Trophoblast cell (in vitro differentiated cells and primary cell): ENCODE data around the gene PHETA1.

Experiments
- DNase-seq, 2 donors: peaks; one replicate each; pipeline ENCODE4 v3.0.0-alpha.2; 2016
- H2AFZ ChIP-seq: 2 replicates; pipeline ENCODE4 v1.6.1; 2013; ENCODE audit warnings: low read length, moderate library complexity, mild to moderate bottlenecking; ENCODE audit not compliant: insufficient read depth, poor library complexity
- H2AK5ac ChIP-seq: 2 replicates; pipeline ENCODE4 v1.6.1; 2013; ENCODE audit warnings: mild to moderate bottlenecking, low read length
- H2BK120ac ChIP-seq: 2 replicates; pipeline ENCODE4 v1.6.1; 2013; ENCODE audit warnings: low read length, mild to moderate bottlenecking, moderate library complexity; ENCODE audit not compliant: insufficient read depth, poor library complexity
- H2BK12ac ChIP-seq: 2 replicates; pipeline ENCODE4 v1.6.1; 2013; ENCODE audit warnings: mild to moderate bottlenecking, low read length, moderate library complexity
- H2BK5ac ChIP-seq: 2 replicates; pipeline ENCODE4 v1.6.1; 2013; ENCODE audit warnings: low read length, low read depth, moderate library complexity, mild to moderate bottlenecking; ENCODE audit not compliant: poor library complexity
- H3K14ac ChIP-seq: 2 replicates; pipeline ENCODE4 v1.6.1; 2013; ENCODE audit warnings: mild to moderate bottlenecking, low read length
- H3K18ac ChIP-seq: 2 replicates; pipeline ENCODE4 v1.6.1; 2013; ENCODE audit warnings: mild to moderate bottlenecking, low read length
- H3K23ac ChIP-seq: 2 replicates; pipeline ENCODE4 v1.6.1; 2013; ENCODE audit warnings: low read length
- H3K27ac ChIP-seq: 2 replicates; pipeline ENCODE4 v1.5.1; 2013; ENCODE audit warnings: low read depth, mild to moderate bottlenecking, inconsistent platforms, low read length, moderate library complexity
- H3K27me3 ChIP-seq: 2 replicates; pipeline ENCODE4 v1.6.1; 2013; ENCODE audit warnings: inconsistent platforms, mild to moderate bottlenecking, low read length, moderate library complexity; ENCODE audit not compliant: insufficient read depth
- H3K36me3 ChIP-seq, 2 experiments: 1 replicate in 1 of 2; 2 replicates in 1 of 2; pipeline ENCODE4 v1.6.1; 2013; ENCODE audit warnings: low read length in 2 of 2, mild to moderate bottlenecking in 2 of 2, moderate library complexity in 1 of 2; ENCODE audit not compliant: insufficient read depth in 2 of 2, control insufficient read depth in 1 of 2
- H3K4ac ChIP-seq: 2 replicates; pipeline ENCODE4 v1.6.1; 2013; ENCODE audit warnings: low read depth, mild to moderate bottlenecking, low read length, moderate library complexity
- H3K4me1 ChIP-seq, 2 experiments: 1 replicate in 1 of 2; 2 replicates in 1 of 2; pipeline ENCODE4 v1.6.1; 2013; ENCODE audit warnings: low read length in 2 of 2, mild to moderate bottlenecking in 2 of 2, moderate library complexity in 1 of 2; ENCODE audit not compliant: insufficient read depth in 2 of 2, control insufficient read depth in 1 of 2
- H3K4me2 ChIP-seq: 2 replicates; pipeline ENCODE4 v1.6.1; 2013; ENCODE audit warnings: inconsistent platforms, mild to moderate bottlenecking, low read length, moderate library complexity
- H3K4me3 ChIP-seq: 2 replicates; pipeline ENCODE4 v1.5.1; 2013; ENCODE audit warnings: mild to moderate bottlenecking, low read depth, low read length, inconsistent platforms
- H3K79me1 ChIP-seq: one replicate; pipeline ENCODE4 v1.6.1; 2013; ENCODE audit warnings: low read length
- H3K79me2 ChIP-seq: 2 replicates; pipeline ENCODE4 v1.6.1; 2013; ENCODE audit warnings: low read length, mild to moderate bottlenecking; ENCODE audit not compliant: control insufficient read depth, insufficient read depth, poor library complexity
- H3K9ac ChIP-seq: 2 replicates; pipeline ENCODE4 v1.6.1; 2013; ENCODE audit warnings: mild to moderate bottlenecking, low read length
- H3K9me3 ChIP-seq: 2 replicates; pipeline ENCODE4 v1.6.1; 2013; ENCODE audit warnings: low read depth, mild to moderate bottlenecking, control low read depth, inconsistent platforms, low read length; ENCODE audit not compliant: insufficient read depth
- H4K12ac ChIP-seq: 2 replicates; pipeline ENCODE4 v1.6.1; 2013; ENCODE audit warnings: low read depth, mild to moderate bottlenecking, low read length, moderate library complexity
- H4K8ac ChIP-seq: 2 replicates; pipeline ENCODE4 v1.6.1; 2013; ENCODE audit warnings: low read depth, mild to moderate bottlenecking, low read length, moderate library complexity
- H4K91ac ChIP-seq: one replicate; pipeline ENCODE4 v1.6.1; 2013; ENCODE audit warnings: low read depth, mild to moderate bottlenecking, low read length, moderate library complexity
- WGBS: extraction: QIAGEN DNeasy Blood & Tissue Kit; methylation state at CpG from one replicate; pipeline ENCODE4 v1.1.7; 2013; ENCODE audit warnings: missing lambda C conversion rate; ENCODE audit not compliant: insufficient read length, insufficient coverage; ENCODE audit errors: extremely low coverage; 5-methylcytosine and 5-hydroxymethylcytosine counted together

Gene PHETA1

DNA sequence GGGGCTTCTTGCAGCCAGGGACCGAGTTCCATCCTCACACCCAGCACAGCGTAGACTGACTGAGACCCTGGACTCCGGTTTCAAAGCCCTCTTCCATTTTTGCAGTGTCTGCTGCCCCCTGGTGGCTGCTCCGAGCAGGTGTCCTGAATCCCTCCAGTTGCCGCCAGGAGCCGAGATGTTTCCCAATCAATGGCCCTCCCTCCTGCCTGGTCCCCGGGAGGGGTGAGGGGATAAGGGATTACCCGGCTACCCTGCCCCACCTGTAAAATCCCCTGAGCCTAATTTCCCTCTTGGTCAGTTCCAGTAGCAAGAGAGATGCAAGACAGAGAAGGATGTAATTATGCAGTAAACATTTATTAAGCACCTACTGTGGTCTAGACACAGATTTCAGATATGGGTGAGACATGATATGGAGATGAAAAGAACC lies 55.0 kb downstream of the PHETA1 start:
- no CpG with 5 or more reads among the region's 8 CpGs for WGBS
- Histone ChIP-seq H3K4me3 (no peak overlapping the region), H3K14ac (no peak overlapping the region), H3K27me3 (no peaks in the 10 kb centered on the region), H3K79me1 (no peaks in the 10 kb centered on the region), H3K36me3 (no peaks in the 10 kb centered on the region), H2BK12ac (no peak overlapping the region), H4K91ac (no peak overlapping the region), H3K9ac (no peak overlapping the region), H4K12ac (no peak overlapping the region), H3K4me2 (no peak overlapping the region), H3K9me3 (no peaks in the 10 kb centered on the region), H3K4ac (no peak overlapping the region), H3K18ac (no peak overlapping the region), H2AK5ac (no peak overlapping the region), H3K4me1 (no peaks in the 10 kb centered on the region), H3K79me2 (no peaks in the 10 kb centered on the region), H2AFZ (peak overlapping the region; percentile 54), H3K23ac (no peak overlapping the region), H4K8ac (no peak overlapping the region), H2BK5ac (no peak overlapping the region), H3K27ac (no peak overlapping the region), H2BK120ac (no peak overlapping the region)
- DNase-seq: peak; percentile 66 to 85

DNA sequence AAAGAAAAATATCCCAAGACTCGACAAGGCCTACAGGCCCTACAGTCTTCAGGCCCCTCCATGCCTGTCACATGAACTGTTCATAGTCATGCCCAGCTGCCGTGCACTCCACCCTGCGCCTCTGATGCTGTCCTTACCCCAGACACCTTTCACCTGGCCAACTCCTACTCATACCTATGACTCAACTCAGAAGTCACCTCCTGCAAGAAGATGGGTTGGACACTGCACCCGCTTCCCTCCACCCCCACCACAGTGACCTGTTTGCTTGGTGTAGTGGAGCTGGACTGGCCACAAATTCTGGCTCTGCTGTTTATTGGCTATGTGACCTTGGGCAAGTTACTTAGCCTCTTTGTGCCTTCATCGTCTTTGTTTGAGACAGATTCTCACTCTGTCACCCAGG lies 56.2 kb downstream of the PHETA1 start:
- Histone ChIP-seq H3K9ac (no peak overlapping the region), H3K4me2 (no peak overlapping the region), H4K8ac (no peak overlapping the region), H2BK12ac (no peak overlapping the region), H2AK5ac (no peak overlapping the region), H3K23ac (no peak overlapping the region), H3K36me3 (no peaks in the 10 kb centered on the region), H4K91ac (no peak overlapping the region), H2BK5ac (no peak overlapping the region), H3K79me2 (no peaks in the 10 kb centered on the region), H3K79me1 (no peaks in the 10 kb centered on the region), H3K18ac (no peak overlapping the region), H3K4me3 (no peak overlapping the region), H3K4me1 (no peaks in the 10 kb centered on the region), H3K14ac (no peak overlapping the region), H3K9me3 (no peaks in the 10 kb centered on the region), H2BK120ac (no peak overlapping the region), H4K12ac (no peak overlapping the region), H3K4ac (no peak overlapping the region), H3K27ac (no peak overlapping the region), H3K27me3 (no peaks in the 10 kb centered on the region), H2AFZ (no peak overlapping the region)
- WGBS: no CpG with 5 or more reads among the region's 5 CpGs
- DNase-seq: peak; percentile 82

- no peaks in the 10 kb centered on the region for H3K79me1 ChIP-seq
- no peak overlapping the region for H4K12ac ChIP-seq
- H4K91ac ChIP-seq: no peak overlapping the region
- H3K36me3 ChIP-seq: no peaks in the 10 kb centered on the region
- no peak overlapping the region for H3K23ac ChIP-seq
- H2BK120ac ChIP-seq: no peak overlapping the region
- H3K9ac ChIP-seq: no peak overlapping the region
- H2AK5ac ChIP-seq: no peak overlapping the region
- no peak overlapping the region for H2BK12ac ChIP-seq
- no peak overlapping the region for H3K14ac ChIP-seq
- no peaks in the 10 kb centered on the region for H3K79me2 ChIP-seq
- no peak overlapping the region for H3K18ac ChIP-seq
- DNase-seq: no peak
- WGBS: no CpG with 5 or more reads among the region's 13 CpGs
- H3K4me2 ChIP-seq: no peak overlapping the region
- no peak overlapping the region for H4K8ac ChIP-seq
- H3K4ac ChIP-seq: no peak overlapping the region
- H2AFZ ChIP-seq: no peak overlapping the region
- H3K9me3 ChIP-seq: no peaks in the 10 kb centered on the region
- no peaks in the 10 kb centered on the region for H3K27me3 ChIP-seq
- no peaks in the 10 kb centered on the region for H3K4me1 ChIP-seq
- no peak overlapping the region for H2BK5ac ChIP-seq
- H3K27ac ChIP-seq: no peak overlapping the region
- no peak overlapping the region for H3K4me3 ChIP-seq
Observed at GRCh38 chr12:111312016-111312415, 56.9 kb downstream of the PHETA1 start.

DNA sequence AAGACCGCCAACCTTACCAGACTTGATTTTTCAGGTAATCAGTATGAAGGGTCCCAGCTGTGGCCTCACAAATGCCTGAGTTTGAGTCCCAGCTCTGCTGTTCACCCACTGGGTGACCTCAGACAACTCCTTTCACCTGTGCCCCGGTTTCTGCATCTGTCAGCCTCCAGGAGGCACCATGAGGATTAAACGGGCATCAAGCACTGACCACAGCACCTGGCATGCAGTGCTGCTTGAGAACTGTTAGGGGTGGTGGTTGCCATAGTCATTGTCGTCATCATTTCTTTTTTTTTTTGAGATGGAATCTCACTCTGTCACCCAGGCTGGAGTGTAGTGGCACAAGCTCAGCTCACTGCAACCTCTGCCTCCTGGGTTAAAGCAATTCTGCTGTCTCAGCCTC lies 57.9 kb downstream of the PHETA1 start:
- H3K4me3 ChIP-seq: no peak overlapping the region

More for the DNA sequence above, 57.9 kb downstream of the PHETA1 start:
- Histone ChIP-seq H3K4me2 (no peak overlapping the region), H3K18ac (no peak overlapping the region), H3K27ac (no peak overlapping the region), H2BK120ac (no peak overlapping the region), H3K23ac (no peak overlapping the region), H3K27me3 (no peaks in the 10 kb centered on the region), H4K12ac (no peak overlapping the region), H3K79me1 (no peaks in the 10 kb centered on the region), H2AFZ (no peak overlapping the region), H3K4me1 (no peaks in the 10 kb centered on the region), H3K79me2 (no peaks in the 10 kb centered on the region), H4K8ac (no peak overlapping the region), H3K9me3 (peaks cover 3% of the 10 kb centered on the region), H2AK5ac (no peak overlapping the region), H3K4ac (no peak overlapping the region), H3K9ac (no peak overlapping the region), H4K91ac (no peak overlapping the region), H2BK5ac (no peak overlapping the region), H3K14ac (no peak overlapping the region), H3K36me3 (no peaks in the 10 kb centered on the region), H2BK12ac (no peak overlapping the region)
- no CpG with 5 or more reads among the region's 4 CpGs for WGBS
- no peak for DNase-seq
